Activated T-helper 9 cell treated with anti-CD3 and anti-CD28 coated beads, Interleukin-2, amount 50 U/mL, for 16 hours (primary cell): ENCODE data around the gene DLG5.

Experiments used
- DNase-seq: peaks from one replicate; pipeline ENCODE4 v3.0.0-alpha.2; 2020; ENCODE audit warnings: low read depth

DLG5 gene

DNA sequence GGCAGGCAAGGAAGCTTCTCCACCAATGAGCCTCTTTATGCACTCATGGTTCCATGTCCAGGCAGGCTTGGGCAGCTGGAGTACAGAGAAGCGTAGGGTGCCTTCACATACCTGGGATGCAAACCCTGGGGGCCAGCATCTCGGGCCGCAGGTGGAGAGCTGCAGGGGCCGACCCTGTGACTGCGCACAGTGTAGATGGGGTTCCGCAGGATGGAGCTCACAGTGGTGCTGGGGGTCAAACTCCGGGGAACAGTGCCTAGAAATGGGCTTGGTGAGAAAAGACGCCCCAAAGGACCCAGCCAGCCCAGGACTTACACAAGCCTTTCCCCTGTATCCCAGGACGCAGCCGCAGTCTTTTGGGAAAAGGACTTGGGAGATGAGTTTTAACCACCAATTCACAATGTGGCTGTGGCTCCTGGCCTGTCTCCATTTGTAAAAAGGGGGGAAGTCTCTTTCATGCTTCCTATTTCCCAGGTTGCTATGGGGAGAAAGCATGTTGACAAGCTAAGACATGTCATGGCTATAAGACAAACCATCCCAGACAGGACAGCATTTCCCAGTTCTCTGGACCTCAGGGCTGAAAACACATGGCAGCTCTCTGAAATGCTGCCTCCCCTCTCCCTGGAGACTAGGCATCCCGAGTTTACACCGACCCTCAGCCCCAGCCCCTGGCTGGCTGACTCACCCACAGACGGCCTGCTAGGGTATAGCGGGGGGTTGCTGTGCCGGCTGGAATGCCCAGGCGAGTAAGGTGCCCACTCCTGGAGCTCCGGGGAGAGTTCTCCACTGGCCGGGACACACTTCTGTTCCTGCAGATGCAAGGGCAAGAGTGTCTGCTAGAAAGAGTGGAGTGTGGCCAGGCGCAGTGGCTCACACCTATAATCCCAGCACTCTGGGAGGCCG is 107.1 kb downstream of the DLG5 start:
- DNase-seq = no peak

DNA sequence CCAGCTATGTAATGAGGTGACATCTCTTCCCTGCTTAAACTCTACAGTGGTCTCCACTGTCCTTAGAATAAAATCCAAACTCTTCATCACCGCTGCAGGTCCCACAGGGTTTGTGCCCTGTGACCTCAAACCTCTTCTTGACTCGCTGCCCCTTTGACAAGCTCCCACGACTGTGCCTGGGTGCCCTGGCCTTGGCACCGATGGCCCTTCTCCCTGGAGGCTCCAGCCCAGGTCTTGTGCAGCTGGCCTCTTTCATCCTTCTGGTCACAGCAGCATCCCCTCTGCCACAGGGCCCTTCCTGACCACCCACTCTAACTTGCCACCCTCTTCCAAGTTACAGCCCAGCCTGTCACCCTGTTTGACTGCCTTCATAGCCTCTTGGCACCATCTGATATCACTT is 108.2 kb downstream of the DLG5 start:
- DNase-seq = no peak

DNA sequence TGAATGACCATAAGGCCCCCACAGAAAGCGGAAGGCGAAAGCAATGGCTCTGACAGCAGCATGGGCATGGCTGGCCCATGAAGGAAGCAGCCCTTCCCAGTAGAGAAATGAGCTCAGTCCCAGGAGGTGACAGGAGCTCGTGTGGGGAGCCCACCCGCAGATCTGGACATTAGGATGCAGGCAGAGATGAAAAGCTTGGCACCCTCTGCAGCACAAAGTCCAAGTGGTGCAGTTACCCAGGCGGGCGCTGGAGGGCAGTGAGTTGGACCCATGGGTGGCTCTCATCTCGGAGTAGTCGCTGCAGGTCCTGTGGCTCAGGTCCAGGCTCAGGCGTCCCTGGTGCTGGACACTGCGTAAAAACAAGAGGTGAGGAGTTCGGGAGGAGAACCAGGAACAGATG is 109.0 kb downstream of the DLG5 start:
- DNase-seq = no peak

DNA sequence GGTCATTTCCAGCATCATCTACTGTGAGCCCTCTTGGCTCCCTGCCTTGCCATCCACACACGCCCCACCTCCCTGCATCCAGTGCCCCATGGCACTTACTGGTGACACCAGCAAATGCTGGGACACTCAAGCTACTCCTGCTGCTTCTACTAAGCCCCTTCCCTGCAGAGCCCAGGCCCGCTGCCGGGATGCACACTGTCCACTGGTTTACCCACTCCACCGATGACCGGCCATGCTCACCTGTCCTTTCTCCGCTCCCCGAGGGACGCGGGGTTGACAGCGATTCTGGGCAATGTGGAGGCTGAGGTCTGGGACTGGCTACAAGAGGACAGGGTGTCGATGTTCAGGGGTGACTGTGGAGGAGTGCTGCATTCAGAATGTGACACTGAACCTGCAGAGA is 110.2 kb downstream of the DLG5 start:
- no peak for DNase-seq

DNA sequence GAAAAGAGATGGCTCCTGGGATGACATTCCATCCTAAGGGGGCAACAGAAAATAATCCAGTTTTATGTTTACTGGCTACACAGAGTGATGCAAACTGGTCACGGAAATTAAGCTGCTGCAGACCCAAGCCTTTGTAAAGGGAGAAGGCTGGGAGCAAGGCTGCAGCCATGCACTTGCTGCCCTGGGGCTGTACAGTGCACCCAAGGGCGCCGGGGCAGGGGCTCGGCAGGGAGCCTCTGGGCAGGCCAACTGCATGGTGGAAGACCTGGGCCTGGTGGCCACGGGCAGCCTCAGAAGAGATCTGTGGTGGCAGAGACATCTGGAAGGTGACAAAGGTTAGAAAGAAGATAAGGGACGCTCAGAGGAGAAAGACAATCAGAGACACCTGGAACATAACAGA is 113.8 kb downstream of the DLG5 start:
- no peak for DNase-seq

DNA sequence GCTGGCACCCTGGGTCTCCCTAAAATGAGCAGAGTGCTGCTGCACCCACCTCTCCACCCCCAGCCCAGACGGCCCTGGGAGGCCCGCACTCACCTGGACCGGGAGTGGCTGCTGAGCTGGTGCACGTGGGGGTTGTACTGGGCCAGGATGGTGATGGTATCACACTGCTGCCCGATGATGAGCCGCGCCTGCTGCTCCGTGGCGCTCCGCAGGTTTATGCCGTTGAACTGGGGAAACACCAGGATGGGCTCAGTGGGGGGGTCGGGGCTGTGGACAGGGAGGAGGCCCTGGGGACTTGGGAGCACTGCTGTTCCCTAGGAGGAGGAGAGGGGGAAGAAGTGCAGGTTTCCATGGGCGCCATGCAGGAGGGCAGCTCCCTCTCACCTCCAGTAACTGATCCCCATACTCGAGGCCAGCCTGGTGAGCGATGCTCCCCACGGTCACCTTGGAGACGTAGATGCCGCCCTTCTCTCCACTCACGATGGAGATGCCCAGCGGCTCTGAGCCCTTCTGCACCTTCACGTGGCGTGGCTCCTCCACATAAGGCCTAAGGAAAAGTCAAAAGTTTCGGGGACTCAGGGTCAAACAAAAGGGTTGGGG is 114.6 kb downstream of the DLG5 start:
- no peak for DNase-seq

DNA sequence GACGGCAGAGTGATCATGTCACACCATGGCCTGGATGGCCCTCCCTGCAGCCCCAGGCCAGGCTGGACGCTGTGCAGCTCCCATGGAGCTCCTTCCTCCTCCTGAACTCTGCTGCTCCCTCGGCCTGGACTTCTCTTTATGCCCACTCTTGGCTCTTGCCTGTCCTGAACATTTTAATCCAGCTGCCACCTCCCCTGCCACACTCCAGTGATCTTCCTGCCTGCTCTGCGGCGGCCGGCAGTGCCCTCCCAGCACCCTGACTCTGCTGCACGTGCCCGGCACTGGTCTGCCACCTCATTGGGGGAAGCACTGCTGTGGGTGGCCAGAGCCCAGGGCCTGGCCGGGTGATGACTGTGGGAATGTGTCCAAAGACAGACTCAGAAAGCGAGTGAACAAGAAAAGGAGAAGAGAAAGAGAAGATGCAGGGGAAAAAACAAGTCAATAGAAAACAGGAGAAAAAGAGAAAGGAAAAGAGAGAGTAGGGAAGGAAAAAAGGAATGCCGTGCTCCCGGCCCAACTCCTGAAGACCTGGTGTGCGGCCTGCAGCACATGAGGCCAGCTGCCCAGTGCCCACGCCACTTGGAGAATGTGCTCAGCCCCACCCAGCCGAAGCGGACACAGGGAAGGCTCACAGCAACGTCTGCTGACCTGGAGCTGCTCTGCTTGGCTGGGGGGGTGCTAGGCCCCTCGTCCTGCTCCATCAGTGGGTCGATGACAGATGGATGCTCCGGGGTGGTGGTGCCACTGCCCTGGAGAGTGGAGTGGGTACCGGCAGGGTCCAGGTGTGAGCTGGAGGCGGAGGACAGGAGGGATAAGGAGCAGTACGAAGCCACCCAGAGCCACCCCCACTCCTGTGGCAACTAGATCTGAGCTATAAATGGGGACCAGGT is 115.9 kb downstream of the DLG5 start:
- DNase-seq = no peak

DNA sequence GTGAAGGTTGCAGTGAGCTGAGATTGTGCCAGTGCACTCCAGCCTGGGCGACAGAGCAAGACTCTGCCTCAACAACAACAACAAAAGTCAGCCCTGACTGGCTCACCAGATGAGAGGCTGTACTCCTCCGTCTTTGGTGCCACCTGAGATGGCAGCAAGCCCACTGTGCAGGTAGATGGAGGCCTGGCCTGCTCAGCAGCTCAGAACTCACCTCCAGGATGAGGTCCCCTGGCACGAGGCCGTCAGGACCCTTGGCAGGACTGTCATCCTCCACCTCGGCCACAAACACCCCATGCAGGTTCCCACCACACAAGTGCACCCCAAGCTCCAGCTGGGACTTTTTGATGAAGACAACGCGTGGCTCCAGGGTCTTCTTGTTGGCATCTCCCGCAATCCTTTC is 117.2 kb downstream of the DLG5 start:
- no peak for DNase-seq

DNA sequence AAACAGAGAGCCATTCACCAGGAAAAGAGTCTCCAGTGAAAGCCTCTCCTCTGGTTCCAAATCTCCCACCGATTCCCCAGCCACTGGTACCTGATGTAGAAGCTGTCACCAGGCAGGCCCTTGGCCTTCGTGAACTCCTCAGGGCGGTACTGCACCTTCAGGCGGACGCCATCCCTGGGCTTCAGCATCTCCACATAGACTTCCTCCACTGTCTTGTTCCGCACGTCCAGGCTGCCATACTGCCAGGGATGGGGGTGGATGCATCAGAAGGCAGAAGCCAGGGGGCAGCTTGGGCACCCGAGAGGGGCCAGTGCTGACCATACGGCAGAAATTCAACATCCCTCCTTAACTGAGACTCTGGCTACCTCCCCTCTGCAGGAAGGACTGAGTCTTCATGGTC is 118.8 kb downstream of the DLG5 start:
- DNase-seq = no peak

DNA sequence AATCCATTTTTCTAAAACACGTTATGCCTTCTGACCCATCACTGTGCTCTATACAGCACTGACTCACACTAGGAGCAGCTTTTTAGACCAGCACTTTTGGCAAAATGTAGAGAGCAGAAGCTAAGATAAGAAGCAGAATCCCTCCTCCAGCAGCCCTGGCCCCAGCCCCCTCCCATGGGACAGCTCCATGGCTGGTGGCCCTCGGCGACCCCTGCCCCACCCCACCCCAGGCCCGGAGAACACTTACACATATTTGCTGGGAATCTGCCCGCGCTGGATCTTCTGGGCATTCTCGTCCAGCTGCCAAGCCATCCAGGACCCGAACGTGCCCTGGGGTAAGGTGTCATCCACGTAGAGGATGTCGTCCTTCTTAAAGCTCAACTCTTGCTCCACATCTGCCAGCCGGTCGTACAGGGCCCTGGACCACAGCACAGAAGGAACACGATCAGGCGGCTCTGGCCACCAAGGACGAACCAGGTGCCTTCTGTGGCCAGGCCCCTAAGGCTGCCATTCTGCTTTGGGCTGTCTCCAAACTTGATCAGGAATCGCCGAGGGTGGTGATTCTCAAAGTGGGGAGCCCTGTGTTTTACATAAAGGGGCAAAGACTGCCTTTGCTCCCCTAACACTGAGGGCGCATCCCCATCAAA is 119.9 kb downstream of the DLG5 start:
- no peak for DNase-seq

DNA sequence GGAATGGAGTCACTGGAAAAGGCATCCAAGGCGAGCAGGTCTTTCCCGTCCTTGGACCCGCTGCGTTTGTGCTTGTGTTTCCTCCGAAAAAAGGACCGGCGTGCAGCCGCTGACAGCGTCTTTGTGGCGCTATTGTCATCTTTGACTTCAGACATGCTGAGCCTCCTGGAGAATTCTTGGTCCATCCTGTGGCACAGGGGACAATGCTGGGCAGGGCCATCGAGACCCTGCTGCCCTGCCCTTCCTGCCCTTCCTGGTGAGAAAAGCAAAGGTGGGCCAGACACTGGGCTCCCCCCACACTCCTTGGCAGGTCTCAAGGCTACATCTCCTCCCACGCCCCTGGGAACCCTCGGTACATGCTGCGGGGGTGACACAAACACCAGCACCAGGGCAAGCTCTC is 120.9 kb downstream of the DLG5 start:
- DNase-seq = no peak

DNA sequence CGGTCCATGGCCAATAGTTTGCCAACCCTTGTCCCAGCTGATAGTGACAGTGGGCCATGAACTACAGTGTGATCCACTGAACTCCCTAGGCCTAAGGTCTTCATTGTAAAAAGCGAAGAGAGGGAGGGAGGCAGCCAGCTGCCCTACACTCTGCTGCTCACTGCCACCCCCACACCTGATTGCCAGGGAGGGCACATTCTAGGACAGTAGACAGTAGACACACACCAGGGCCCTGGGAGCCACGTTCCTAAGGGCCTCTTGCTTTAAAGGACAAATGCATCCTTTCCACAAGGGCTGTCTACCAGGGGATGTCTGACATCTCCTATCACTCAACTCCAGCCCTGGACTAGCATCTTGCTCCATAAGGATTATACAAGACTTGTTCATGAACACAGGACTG is 122.2 kb downstream of the DLG5 start:
- DNase-seq = no peak

DNA sequence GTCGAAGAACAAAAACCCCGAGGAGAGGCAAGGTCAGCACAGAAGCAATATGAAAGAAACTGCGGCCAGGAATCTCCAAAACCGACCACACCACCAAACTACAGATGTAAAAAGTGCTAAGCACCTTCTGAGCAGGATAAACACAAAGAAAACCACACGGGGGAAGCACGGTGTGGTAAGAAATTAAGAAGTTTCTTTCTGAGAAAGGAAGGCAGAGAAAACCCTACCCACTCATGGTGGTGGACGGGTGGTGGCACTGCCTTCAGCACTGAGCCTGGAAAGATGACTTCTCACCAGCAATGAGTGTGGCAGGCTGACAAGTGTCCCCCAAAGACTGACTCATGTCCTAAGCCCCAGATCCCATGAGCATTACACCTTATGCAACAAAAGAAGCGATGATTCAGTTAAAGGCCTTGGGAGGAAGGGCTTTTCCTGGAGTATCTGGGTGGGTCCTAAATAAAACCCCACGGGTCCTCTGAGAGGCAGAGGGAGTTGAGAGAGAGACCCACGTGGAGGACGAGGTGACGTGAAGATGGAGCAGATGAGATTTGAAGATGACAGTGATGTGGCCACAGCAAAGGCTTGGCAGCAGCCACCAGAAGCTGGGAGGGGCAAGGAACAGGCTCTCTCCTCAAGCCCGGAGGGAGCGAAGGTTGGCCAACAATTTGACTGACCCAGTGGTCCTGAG is 124.9 kb downstream of the DLG5 start:
- DNase-seq = peak; percentile 45

DNA sequence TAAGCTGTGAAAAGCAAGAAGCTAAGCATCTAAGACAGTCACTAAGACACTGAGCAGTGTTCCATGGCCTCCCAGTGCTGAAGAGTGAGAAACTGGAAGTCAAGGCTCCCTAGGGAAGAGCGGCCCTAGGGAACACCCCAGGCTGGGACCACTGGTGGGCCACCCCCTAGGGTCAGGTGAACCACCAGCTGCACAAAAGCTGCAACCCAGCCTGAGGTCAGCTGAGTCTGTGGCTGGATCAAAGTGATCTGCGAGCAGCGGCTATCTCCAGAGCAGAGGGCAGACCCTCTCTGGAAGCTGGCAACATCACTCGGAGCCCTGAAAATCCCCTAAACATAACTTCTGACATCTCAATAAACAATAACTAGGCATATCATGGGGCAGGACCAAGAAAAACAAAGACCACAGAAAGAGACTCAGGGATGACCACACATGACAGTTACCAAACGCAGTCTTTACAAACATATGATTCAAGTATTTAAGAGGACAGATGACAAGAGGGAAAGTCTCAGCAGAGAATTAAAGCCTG is 125.8 kb downstream of the DLG5 start:
- no peak for DNase-seq

DNA sequence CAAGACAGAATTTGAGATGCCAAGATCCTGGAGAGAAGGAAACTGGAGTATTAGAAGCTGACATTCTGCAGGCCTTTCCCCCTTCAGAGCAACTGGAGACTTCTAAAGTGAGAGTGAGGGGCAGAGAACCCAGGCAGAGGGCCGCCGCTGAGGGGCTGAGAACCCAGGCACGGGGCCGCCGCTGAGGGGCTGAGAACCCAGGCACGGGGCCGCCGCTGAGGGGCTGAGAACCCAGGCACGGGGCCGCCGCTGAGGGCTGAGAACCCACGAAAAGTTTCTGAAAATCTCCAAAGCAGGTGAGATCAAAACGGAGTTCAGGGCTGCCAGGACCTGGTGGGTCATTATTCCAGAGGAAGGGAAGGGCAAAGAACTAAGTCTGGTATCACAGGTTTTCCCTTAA is 126.2 kb downstream of the DLG5 start:
- no peak for DNase-seq

DNA sequence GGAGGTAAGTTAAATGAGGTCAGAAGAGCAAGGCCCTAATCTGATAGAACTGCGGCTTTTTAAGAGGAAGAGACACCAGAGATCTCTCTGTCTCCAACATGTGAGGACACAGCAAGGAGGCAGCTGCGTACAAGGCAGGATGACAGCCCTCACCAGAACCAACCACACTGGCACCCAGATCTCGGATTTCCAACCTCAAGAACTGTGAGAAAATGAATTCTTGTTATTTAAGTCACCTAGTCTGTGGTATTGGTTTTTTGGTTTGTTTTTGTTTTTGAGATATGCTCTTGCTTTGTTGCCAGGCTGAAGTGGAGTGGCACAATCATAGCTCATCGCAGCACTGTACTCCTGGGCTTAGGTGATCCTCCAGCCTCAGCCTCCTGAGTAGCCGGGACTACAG is 127.2 kb downstream of the DLG5 start:
- DNase-seq = no peak

DNA sequence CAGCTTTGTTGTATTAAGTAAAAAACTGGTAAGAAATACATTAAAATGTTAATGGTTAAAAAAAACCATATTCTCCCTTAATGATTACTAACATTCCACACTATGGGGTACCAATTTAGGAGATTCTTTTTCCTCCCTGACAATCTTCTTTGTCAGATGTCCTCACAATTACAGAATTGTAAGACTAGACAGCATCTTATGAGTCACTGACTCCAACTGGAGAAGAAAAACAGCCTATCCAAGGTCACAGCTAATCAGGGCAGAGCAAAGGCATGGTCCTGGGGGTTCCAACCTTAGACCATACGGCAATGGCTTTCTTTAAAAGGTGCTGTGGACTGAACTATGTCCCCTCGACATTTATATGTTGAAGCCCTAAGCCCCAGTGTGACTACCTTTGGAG is 127.6 kb downstream of the DLG5 start:
- no peak for DNase-seq

DNA sequence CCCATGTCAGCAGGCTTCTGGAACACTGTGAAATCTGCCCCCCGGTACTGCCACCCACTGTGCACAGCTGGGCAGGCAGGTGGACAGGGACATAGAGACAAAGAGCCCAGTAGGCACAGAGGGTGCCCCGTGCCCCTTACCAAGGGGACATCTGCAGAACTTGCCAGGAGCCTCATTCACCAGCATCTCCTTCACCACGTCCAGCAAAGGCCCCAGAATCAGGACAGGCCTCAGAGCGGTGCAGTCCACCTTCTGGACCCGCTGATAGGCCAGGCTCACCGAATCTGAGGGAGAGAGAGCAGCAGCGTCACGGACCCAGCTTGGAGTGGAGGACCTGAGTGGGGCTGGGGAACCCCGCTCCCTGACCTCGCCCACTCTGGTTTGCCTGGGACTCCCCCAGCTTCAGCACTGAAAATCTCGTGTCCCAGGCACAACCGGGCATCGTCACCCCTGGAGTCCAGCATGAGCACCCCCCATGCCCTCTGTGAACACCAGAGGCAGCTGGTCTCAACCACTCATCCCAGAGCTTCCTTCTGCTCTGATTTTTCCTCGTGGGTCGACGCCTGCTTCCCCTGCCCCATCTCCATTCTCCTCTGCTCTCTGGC is 130.1 kb downstream of the DLG5 start:
- DNase-seq = no peak

DNA sequence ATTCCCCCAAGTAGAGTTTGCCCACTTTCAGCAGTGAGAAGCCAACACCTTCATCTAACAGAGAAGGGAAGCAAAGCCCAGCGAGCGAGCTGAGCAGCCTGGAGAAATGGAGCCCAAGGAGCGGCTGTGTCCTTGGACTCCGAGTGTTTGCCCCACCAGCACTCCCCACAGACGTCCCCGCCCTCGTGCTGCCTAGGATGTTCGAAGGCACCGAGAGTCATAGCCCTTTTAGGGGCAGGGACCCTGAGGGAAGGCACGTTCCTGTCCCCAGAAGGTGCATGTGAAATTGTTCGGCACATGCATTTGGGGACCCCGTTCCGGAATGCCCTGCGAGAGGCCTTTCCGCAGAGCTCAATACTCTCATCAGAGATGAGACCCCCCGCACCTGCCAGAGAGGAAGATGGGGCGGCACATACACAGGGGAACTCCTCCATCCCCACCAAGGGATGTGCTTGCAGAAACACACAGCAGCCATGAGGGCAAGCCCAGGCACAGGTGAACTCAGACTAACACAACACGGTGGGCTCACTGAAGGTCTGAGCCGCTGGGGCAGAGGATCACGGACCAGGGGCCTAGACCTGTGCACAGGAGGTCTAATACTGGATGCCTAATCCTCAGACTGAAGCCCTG is 131.0 kb downstream of the DLG5 start:
- no peak for DNase-seq
